Uterus (tissue), 2 donors: ENCODE measurements around the gene OMA1.

Source experiments
- POLR2A ChIP-seq, 2 donors: fragments of 450-650 bp; IDR thresholded peaks; one replicate each; pipeline ENCODE4 v1.6.1; 2016; ENCODE audit warnings: antibody characterized with exemption in 2 of 2, mild to moderate bottlenecking in 1 of 2, moderate library complexity in 1 of 2
- TF ChIP-seq, protein P1 (sequence below), 4 experiments: fragments of 200-600 bp in 2 of 4; fragments of 450-650 bp in 2 of 4; sonication (generic) in 2 of 4; IDR thresholded peaks; one replicate each; pipeline ENCODE4 v1.5.1; 2016 to 2019; ENCODE audit warnings: antibody characterized with exemption in 4 of 4, mild to moderate bottlenecking in 2 of 4, moderate library complexity in 1 of 4

- TF ChIP-seq POLR2A (IDR thresholded peaks at IDR 0.05): no peak
- TF ChIP-seq, protein P1, sequence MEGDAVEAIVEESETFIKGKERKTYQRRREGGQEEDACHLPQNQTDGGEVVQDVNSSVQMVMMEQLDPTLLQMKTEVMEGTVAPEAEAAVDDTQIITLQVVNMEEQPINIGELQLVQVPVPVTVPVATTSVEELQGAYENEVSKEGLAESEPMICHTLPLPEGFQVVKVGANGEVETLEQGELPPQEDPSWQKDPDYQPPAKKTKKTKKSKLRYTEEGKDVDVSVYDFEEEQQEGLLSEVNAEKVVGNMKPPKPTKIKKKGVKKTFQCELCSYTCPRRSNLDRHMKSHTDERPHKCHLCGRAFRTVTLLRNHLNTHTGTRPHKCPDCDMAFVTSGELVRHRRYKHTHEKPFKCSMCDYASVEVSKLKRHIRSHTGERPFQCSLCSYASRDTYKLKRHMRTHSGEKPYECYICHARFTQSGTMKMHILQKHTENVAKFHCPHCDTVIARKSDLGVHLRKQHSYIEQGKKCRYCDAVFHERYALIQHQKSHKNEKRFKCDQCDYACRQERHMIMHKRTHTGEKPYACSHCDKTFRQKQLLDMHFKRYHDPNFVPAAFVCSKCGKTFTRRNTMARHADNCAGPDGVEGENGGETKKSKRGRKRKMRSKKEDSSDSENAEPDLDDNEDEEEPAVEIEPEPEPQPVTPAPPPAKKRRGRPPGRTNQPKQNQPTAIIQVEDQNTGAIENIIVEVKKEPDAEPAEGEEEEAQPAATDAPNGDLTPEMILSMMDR (IDR thresholded peaks at IDR 0.05): no peak
Measured at GRCh38 chr1:58477390-58477789, 69.1 kb downstream of the OMA1 start.
